RWPE2 (cell line): Measurements from ENCODE around the gene ZMYND19.
"Not testable (repeated sequence)": the region's sequence is repeated elsewhere in the genome, so short reads cannot be mapped to it uniquely, and the experiment has no call there.

Experiments
- ATAC-seq: fragments of 200-7000 bp; cut with Tn5 transposase; 3 replicates; pipeline ENCODE4 v1.9.1; 2021; ENCODE audit warnings: low read depth
- DNase-seq: peaks from one replicate; pipeline ENCODE4 v3.0.0-alpha.2; 2020; ENCODE audit warnings: low spot score
- H3K27ac ChIP-seq: fragments of 450-650 bp; 2 replicates; pipeline ENCODE4 v1.5.1; 2017; ENCODE audit warnings: mild to moderate bottlenecking; ENCODE audit not compliant: poor library complexity, severe bottlenecking
- H3K27me3 ChIP-seq: fragments of 250-450 bp; sonication (Bioruptor Pico); 2 replicates; pipeline ENCODE4 v1.5.1; 2021; ENCODE audit warnings: mild to moderate bottlenecking, moderate library complexity; ENCODE audit not compliant: insufficient read depth, poor library complexity, severe bottlenecking
- H3K36me3 ChIP-seq: fragments of 250-450 bp; sonication (Bioruptor Pico); 2 replicates; pipeline ENCODE4 v1.5.1; 2020; ENCODE audit warnings: low read depth, mild to moderate bottlenecking, moderate library complexity
- H3K4me1 ChIP-seq: fragments of 250-450 bp; sonication (Bioruptor Pico); 2 replicates; pipeline ENCODE4 v1.5.1; 2021; ENCODE audit warnings: mild to moderate bottlenecking, moderate library complexity; ENCODE audit not compliant: insufficient read depth, poor library complexity, severe bottlenecking
- H3K4me3 ChIP-seq: fragments of 250-450 bp; sonication (Bioruptor Pico); 2 replicates; pipeline ENCODE4 v1.5.1; 2021; ENCODE audit warnings: mild to moderate bottlenecking, moderate library complexity; ENCODE audit not compliant: severe bottlenecking
- H3K9me3 ChIP-seq: fragments of 250-450 bp; sonication (Bioruptor Pico); 2 replicates; pipeline ENCODE4 v1.5.1; 2021; ENCODE audit warnings: mild to moderate bottlenecking, moderate library complexity; ENCODE audit not compliant: severe bottlenecking
- TF ChIP-seq, protein P1 (sequence below): fragments of 450-650 bp; IDR thresholded peaks from one replicate; pipeline ENCODE4 v1.5.1; 2017; ENCODE audit warnings: mild to moderate bottlenecking, moderate library complexity; ENCODE audit not compliant: poor library complexity, severe bottlenecking

ZMYND19 gene

GRCh38 chr9:137575364-137575715, 15.0 kb downstream of the ZMYND19 start:
- ATAC-seq (no peak), DNase-seq (no peak)
- no peak overlapping the region for H3K27ac ChIP-seq
- H3K9me3 ChIP-seq: no peaks in the 10 kb centered on the region
- H3K4me1 ChIP-seq: peaks cover 6% of the 10 kb centered on the region
- TF ChIP-seq, protein P1, sequence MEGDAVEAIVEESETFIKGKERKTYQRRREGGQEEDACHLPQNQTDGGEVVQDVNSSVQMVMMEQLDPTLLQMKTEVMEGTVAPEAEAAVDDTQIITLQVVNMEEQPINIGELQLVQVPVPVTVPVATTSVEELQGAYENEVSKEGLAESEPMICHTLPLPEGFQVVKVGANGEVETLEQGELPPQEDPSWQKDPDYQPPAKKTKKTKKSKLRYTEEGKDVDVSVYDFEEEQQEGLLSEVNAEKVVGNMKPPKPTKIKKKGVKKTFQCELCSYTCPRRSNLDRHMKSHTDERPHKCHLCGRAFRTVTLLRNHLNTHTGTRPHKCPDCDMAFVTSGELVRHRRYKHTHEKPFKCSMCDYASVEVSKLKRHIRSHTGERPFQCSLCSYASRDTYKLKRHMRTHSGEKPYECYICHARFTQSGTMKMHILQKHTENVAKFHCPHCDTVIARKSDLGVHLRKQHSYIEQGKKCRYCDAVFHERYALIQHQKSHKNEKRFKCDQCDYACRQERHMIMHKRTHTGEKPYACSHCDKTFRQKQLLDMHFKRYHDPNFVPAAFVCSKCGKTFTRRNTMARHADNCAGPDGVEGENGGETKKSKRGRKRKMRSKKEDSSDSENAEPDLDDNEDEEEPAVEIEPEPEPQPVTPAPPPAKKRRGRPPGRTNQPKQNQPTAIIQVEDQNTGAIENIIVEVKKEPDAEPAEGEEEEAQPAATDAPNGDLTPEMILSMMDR: no peak
- no peak overlapping the region for H3K4me3 ChIP-seq
- H3K27me3 ChIP-seq: no peaks in the 10 kb centered on the region
- peaks cover 53% of the 10 kb centered on the region for H3K36me3 ChIP-seq

DNA sequence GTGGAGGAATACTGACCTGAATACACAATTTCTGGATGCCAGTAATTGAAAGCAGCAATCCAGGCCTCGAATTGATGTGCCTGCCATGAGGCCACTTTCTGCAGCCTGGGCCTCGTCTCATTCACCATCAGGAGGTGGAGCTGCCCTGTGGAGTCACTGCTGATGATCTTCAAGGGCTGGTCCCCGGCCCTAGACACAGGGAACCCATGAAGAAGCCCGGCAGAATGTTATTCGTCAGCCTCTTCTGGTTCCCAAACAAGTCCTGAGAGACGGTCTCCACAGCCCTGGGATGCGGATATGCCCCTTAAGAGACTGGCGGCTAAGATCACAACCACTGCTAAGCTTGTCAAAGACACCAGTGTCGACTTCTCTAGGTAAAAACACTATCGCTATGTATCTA, 16.1 kb downstream of the ZMYND19 start:
- peaks cover 6% of the 10 kb centered on the region for H3K4me1 ChIP-seq
- TF ChIP-seq, protein P1: no peak
- peaks cover 54% of the 10 kb centered on the region for H3K36me3 ChIP-seq
- no peak overlapping the region for H3K4me3 ChIP-seq
- no peaks in the 10 kb centered on the region for H3K27me3 ChIP-seq
- DNase-seq (no peak), ATAC-seq (no peak)
- no peak overlapping the region for H3K27ac ChIP-seq
- H3K9me3 ChIP-seq: no peaks in the 10 kb centered on the region

DNA sequence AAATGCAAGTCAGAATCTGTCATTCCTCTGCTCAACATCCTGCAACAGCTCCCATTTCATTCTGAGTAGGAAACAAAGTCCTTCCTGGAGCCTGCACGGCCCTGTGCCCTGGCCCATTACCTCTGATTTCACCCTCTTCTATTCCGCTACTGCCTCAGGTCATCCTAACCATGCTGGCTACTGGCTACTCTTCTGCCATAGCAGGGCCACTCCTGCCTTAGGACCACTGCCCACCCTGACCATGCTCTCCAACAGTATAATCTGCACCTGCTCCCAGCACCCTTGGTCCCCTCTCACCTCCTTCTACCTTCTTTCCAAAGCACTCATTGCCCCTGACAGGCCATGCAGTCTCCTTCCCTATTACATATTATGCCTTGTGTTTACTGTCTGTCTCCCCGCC, 19.7 kb downstream of the ZMYND19 start:
- no peak overlapping the region for H3K4me3 ChIP-seq
- no peaks in the 10 kb centered on the region for H3K9me3 ChIP-seq
- H3K27ac ChIP-seq: no peak overlapping the region
- no peaks in the 10 kb centered on the region for H3K4me1 ChIP-seq
- ATAC-seq: no peak
- no peak for DNase-seq
- no peaks in the 10 kb centered on the region for H3K27me3 ChIP-seq
- TF ChIP-seq, protein P1: no peak
- peaks cover 43% of the 10 kb centered on the region for H3K36me3 ChIP-seq

DNA sequence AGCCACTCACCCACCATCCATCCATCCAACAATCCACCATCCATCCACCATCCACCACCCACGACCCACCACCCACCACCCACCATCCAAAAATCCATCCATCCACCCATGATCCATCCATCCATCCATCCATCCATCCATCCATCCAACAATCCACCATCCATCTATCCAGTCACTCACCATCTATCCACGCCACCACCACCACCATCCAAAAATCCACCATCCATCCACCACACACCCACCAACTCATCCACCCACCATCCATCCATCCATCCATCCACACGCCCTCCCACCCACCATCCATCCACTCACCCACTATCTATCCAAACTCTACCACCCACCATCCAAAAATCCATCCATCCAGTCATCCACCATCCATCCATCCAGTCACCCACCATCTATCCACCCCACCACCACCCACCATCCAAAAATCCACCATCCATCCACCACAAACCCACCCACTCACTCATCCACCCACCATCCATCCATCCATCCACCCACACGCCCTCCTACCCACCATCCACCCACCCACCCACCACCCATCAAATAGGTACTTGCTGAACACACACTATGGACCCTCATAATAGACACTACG, 20.6 kb downstream of the ZMYND19 start:
- Histone ChIP-seq H3K4me3 (no peak overlapping the region), H3K4me1 (no peaks in the 10 kb centered on the region), H3K36me3 (peaks cover 38% of the 10 kb centered on the region), H3K27me3 (no peaks in the 10 kb centered on the region), H3K9me3 (no peaks in the 10 kb centered on the region), H3K27ac (no peak overlapping the region)
- no peak for ATAC-seq
- TF ChIP-seq, protein P1: no peak
- DNase-seq: no peak

GRCh38 chr9:137568445-137568844, 21.9 kb downstream of the ZMYND19 start:
- H3K4me1 ChIP-seq, ATAC-seq, H3K4me3 ChIP-seq, H3K27ac ChIP-seq, H3K27me3 ChIP-seq, DNase-seq, H3K9me3 ChIP-seq: not testable (repeated sequence)
- peaks cover 37% of the 10 kb centered on the region for H3K36me3 ChIP-seq
